Calu3 (cell line): ENCODE results near the gene SNRNP200. TPM values are rescaled to one million over a fixed set of nuclear protein-coding genes. Genes with fewer than 3 reads are reported as not detected.

Experiments
- BruUV-seq: library from RNA; stranded (reverse); fragments of 400-500 nt; replicated peaks from 2 replicates; lab custom pipeline; 2021; lab: Mats Ljungman, UMichigan
- CTCF ChIA-PET: fragments of 300-600 bp; sonication (Branson Sonifier 250); formaldehyde crosslinking; loops from one replicate; lab custom pipeline; 2022; ENCODE audit warnings: antibody characterized with exemption; lab: Charles Lee
- DNase-seq: peaks from one replicate; pipeline ENCODE4 v3.0.0; 2022
- H3K27ac Mint-ChIP-seq: one replicate; pipeline ENCODE4 v1.8.0; 2022; ENCODE audit warnings: mixed read lengths; ENCODE audit not compliant: unreplicated experiment
- H3K27me3 Mint-ChIP-seq: one replicate; pipeline ENCODE4 v1.8.0; 2022; ENCODE audit warnings: mixed read lengths; ENCODE audit not compliant: unreplicated experiment
- H3K36me3 Mint-ChIP-seq: one replicate; pipeline ENCODE4 v1.8.0; 2022; ENCODE audit warnings: mild to moderate bottlenecking, moderate library complexity, mixed read lengths; ENCODE audit not compliant: insufficient read depth, unreplicated experiment
- H3K4me1 Mint-ChIP-seq: one replicate; pipeline ENCODE4 v1.8.0; 2022; ENCODE audit warnings: mild to moderate bottlenecking, low read depth, mixed read lengths; ENCODE audit not compliant: unreplicated experiment
- H3K4me3 Mint-ChIP-seq: one replicate; pipeline ENCODE4 v1.8.0; 2022; ENCODE audit warnings: mild to moderate bottlenecking, low read depth, moderate library complexity, mixed read lengths; ENCODE audit not compliant: unreplicated experiment
- H3K9me3 Mint-ChIP-seq: one replicate; pipeline ENCODE4 v1.8.0; 2022; ENCODE audit warnings: low read depth, mixed read lengths; ENCODE audit not compliant: unreplicated experiment
- intact Hi-C: fragments of 100-400 bp; cut with micrococcal nuclease; formaldehyde crosslinking; loops from one replicate; pipeline ENCODE4 v1.10.0; 2022; ENCODE audit not compliant: unreplicated experiment
- total RNA-seq: library from RNA; stranded (reverse); gene quantifications from 2 replicates; pipeline ENCODE4 v1.2.3, GENCODE V29; 2022
- TF ChIP-seq, protein P1 (sequence below): fragments of 200-600 bp; IDR thresholded peaks from one replicate; pipeline ENCODE4 v1.8.0; 2022; ENCODE audit warnings: antibody characterized with exemption; ENCODE audit not compliant: unreplicated experiment

Gene SNRNP200
- total RNA-seq, 1 experiment from 2014 or later, result 140 TPM

DNA sequence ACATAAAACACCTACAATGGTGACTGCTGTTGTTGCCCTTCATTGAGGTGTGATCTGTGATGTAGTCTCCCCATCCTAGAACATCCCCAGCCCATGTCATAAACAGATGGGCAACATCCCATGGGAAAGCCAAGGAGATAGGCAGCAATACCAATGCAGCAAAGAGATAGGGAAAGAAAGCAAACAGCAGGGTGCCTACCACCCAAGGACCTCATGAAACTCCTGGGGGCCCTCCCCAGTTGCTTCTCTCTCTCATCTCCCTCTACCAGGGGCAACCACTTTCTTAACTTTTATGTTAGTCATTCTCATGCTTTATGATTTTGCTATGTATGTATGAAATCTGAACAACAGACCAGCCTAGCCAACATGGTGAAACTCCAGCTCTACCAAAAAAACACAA lies 11.7 kb upstream of the SNRNP200 start:
- TF ChIP-seq, protein P1, sequence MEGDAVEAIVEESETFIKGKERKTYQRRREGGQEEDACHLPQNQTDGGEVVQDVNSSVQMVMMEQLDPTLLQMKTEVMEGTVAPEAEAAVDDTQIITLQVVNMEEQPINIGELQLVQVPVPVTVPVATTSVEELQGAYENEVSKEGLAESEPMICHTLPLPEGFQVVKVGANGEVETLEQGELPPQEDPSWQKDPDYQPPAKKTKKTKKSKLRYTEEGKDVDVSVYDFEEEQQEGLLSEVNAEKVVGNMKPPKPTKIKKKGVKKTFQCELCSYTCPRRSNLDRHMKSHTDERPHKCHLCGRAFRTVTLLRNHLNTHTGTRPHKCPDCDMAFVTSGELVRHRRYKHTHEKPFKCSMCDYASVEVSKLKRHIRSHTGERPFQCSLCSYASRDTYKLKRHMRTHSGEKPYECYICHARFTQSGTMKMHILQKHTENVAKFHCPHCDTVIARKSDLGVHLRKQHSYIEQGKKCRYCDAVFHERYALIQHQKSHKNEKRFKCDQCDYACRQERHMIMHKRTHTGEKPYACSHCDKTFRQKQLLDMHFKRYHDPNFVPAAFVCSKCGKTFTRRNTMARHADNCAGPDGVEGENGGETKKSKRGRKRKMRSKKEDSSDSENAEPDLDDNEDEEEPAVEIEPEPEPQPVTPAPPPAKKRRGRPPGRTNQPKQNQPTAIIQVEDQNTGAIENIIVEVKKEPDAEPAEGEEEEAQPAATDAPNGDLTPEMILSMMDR, result no peak
- Mint-ChIP-seq H3K4me3 (no peak overlapping the region), H3K27me3 (peaks cover 33% of the 10 kb centered on the region), H3K36me3 (peaks cover 12% of the 10 kb centered on the region), H3K9me3 (no peaks in the 10 kb centered on the region), H3K27ac (no peak overlapping the region), H3K4me1 (no peaks in the 10 kb centered on the region)
- CTCF ChIA-PET, result interaction anchor here (0.6 kb wide), 1 partner anchor 9 kb away, joined by 3 read pairs; no protein-coding TSS in a partner anchor
- BruUV-seq, result no TSS peak
- intact Hi-C loops, result no loop called here
- no peak for DNase-seq

DNA sequence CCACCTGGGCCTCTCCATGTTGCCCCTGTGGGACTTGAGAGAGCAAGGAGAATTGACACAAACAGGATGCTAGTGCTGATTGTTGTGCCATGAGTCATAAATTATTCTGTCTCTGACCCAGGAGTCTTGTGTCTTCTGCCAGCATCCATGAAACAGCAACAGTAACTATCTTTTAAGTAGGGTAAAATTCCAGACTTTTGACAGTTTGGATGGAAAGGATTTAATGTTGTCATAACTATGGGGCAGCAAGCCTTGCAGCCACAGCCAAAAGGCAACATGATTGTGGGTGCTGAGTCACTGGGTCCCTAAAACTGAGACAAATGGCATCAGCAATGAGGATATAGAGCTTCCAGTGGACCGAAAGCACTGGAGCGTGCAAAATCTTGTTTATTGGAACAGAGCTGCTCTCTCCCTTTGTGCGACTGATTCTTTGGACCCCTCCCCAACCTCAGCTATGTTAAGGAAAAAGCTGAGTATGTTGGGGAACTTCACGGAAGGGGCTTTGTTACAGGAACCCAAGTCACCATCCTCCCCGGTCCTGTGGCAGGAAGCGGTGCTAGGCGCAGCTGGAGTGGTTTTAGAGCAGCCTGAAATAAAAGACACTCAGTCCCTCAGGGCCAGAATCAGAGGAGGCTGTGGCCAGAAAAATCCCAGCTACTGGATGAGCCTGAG lies 10.2 kb upstream of the SNRNP200 start:
- H3K27ac Mint-ChIP-seq, result no peak overlapping the region
- CTCF ChIA-PET, result no interaction called here
- H3K9me3 Mint-ChIP-seq, result no peaks in the 10 kb centered on the region
- DNase-seq, result no peak
- intact Hi-C loops, result no loop called here
- H3K4me3 Mint-ChIP-seq, result no peak overlapping the region
- BruUV-seq, result no TSS peak
- peaks cover 18% of the 10 kb centered on the region for H3K27me3 Mint-ChIP-seq
- no peaks in the 10 kb centered on the region for H3K36me3 Mint-ChIP-seq
- H3K4me1 Mint-ChIP-seq, result no peaks in the 10 kb centered on the region
- TF ChIP-seq, protein P1, result no peak

DNA sequence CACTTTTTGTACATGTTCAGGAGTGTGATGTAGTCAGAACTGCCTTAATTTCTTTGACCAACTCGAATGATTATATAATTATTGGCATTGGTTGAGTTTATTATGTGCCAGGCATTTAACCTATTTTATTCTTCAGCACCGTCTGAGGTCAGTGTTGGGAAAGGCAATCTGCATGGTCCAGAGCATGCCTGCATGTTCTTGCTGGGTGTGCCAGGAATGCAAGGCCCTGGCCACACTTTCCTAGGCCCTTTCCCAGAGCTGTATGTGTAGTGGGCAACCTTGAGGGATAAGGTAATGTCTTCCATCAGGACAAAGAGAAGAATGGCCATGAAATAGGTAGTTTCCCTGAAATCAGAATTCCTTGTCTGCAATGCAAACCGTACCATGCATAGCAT lies 9.7 kb upstream of the SNRNP200 start:
- CTCF ChIA-PET, result no interaction called here
- no peak for DNase-seq
- Mint-ChIP-seq H3K27ac (no peak overlapping the region), H3K9me3 (no peaks in the 10 kb centered on the region), H3K4me3 (no peak overlapping the region), H3K27me3 (peaks cover 13% of the 10 kb centered on the region), H3K36me3 (no peaks in the 10 kb centered on the region), H3K4me1 (no peaks in the 10 kb centered on the region)
- BruUV-seq, result no TSS peak
- intact Hi-C loops, result no loop called here
- TF ChIP-seq, protein P1, result no peak

DNA sequence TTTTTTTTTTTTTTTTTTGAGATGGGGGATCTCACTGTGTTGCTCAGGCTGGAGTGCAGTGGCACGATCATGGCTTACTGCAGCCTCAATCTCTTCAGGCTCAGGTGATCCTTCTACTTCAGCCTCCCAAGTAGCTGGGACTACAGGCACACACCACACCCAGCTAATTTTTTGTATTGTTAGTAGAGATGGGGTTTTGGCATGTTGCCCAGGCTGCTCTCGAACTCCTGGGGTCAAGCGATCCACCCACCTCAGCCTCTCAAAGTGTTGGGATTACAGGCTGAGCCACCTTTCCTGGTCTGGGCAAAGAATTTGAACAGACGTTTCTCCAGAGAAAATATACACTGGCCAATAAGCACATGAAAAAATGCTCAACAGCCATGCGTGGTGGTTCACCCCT lies 2.9 kb upstream of the SNRNP200 start:
- intact Hi-C loops, result no loop called here
- no peak for DNase-seq
- no peak overlapping the region for H3K4me3 Mint-ChIP-seq
- BruUV-seq, result no TSS peak
- CTCF ChIA-PET, result interaction anchor here (0.7 kb wide), 1 partner anchor 9 kb away, joined by 3 read pairs; no protein-coding TSS in a partner anchor
- no peaks in the 10 kb centered on the region for H3K9me3 Mint-ChIP-seq
- H3K27ac Mint-ChIP-seq, result no peak overlapping the region
- TF ChIP-seq, protein P1, result no peak
- peaks cover 27% of the 10 kb centered on the region for H3K36me3 Mint-ChIP-seq
- no peaks in the 10 kb centered on the region for H3K27me3 Mint-ChIP-seq
- peaks cover 13% of the 10 kb centered on the region for H3K4me1 Mint-ChIP-seq
